Testis (tissue), 3 donors: ENCODE data around the gene GFI1B. TPM values are rescaled to one million over a fixed set of nuclear protein-coding genes. Genes with fewer than 3 reads are reported as not detected.
"Not testable (repeated sequence)": the region's sequence is repeated elsewhere in the genome, so short reads cannot be mapped to it uniquely, and the experiment has no call there.

Source experiments
- DNase-seq: peaks from one replicate; pipeline ENCODE4 v3.0.0-alpha.2; 2019
- H3K27ac ChIP-seq, 2 donors: fragments of 200-600 bp; sonication (generic); one replicate each; pipeline ENCODE4 v1.5.1; 2019
- H3K27me3 ChIP-seq: fragments of 200-600 bp; sonication (generic); one replicate; pipeline ENCODE4 v1.5.1; 2019
- H3K36me3 ChIP-seq: fragments of 200-600 bp; sonication (generic); one replicate; pipeline ENCODE4 v1.5.1; 2017; ENCODE audit warnings: low read depth; ENCODE audit errors: missing control alignments
- H3K4me1 ChIP-seq: fragments of 200-600 bp; sonication (generic); one replicate; pipeline ENCODE4 v1.5.1; 2019
- H3K4me3 ChIP-seq, 2 donors: fragments of 200-600 bp; sonication (generic); one replicate each; pipeline ENCODE4 v1.5.1; 2017 to 2019
- H3K9me3 ChIP-seq: fragments of 200-600 bp; sonication (generic); one replicate; pipeline ENCODE4 v1.5.1; 2017
- POLR2A ChIP-seq: fragments of 450-650 bp; IDR thresholded peaks from one replicate; pipeline ENCODE4 v1.6.1; 2017; ENCODE audit warnings: antibody characterized with exemption, mild to moderate bottlenecking, moderate library complexity
- whole genome bisulfite sequencing, 2 donors: methylation state at CpG; one replicate each; pipeline ENCODE4 v1.1.5; 2018; 5-methylcytosine and 5-hydroxymethylcytosine counted together
- intact Hi-C: fragments of 100-400 bp; cut with DNase I; formaldehyde crosslinking; loops from one replicate; pipeline ENCODE4 v1.15.1; 2023; ENCODE audit warnings: low total_unique reads
- polyA plus RNA-seq: library from polyadenylated mRNA; stranded (reverse); fragments of 350-450 nt; fragmentation: Illumina TruSeq; extraction: RNeasy Lipid Tissue Mini Kit (QIAGEN cat#74804); gene quantifications from one replicate; pipeline ENCODE4 v1.2.3, GENCODE V29; 2014; ENCODE audit warnings: low read depth, low replicate concordance; ENCODE audit not compliant: insufficient read depth
- total RNA-seq, 2 donors: library from RNA; depleted of rRNA; stranded (reverse); fragments of >200 nt; gene quantifications; one replicate each; pipeline ENCODE4 v1.2.3, GENCODE V29; 2016
- TF ChIP-seq, protein P1 (sequence below), 3 experiments: fragments of 450-650 bp in 2 of 3; fragments of 200-600 bp in 1 of 3; sonication (generic) in 1 of 3; IDR thresholded peaks; one replicate each; pipeline ENCODE4 v1.5.1; 2016 to 2019; ENCODE audit warnings: antibody characterized with exemption in 3 of 3, mild to moderate bottlenecking in 2 of 3, moderate library complexity in 1 of 3

Gene GFI1B
- total and polyA plus RNA-seq, 3 donors from 2014 or later = 4.3 to 12.6 (median 9.7) TPM

DNA sequence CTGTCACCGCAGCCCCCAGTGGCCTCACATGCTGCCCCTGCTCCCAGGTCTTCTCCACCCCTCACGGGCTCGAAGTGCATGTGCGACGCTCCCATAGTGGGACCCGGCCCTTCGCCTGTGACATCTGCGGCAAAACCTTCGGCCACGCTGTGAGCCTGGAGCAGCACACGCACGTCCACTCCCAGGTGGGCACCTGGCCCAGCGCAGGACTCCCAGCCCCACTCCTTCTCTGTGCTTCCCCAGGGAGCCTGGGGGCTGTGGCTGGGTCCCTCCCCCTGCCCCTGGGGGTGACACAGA is 10.5 kb downstream of the GFI1B start:
- 88 to 95% methylated on average over 10 to 11 of the region's 13 CpGs for WGBS, 2 donors
- Histone ChIP-seq H3K4me3 (no peak overlapping the region), H3K27me3 (no peaks in the 10 kb centered on the region), H3K4me1 (no peaks in the 10 kb centered on the region), H3K27ac (no peak overlapping the region), H3K9me3 (no peaks in the 10 kb centered on the region), H3K36me3 (no peaks in the 10 kb centered on the region)
- TF ChIP-seq, protein P1, sequence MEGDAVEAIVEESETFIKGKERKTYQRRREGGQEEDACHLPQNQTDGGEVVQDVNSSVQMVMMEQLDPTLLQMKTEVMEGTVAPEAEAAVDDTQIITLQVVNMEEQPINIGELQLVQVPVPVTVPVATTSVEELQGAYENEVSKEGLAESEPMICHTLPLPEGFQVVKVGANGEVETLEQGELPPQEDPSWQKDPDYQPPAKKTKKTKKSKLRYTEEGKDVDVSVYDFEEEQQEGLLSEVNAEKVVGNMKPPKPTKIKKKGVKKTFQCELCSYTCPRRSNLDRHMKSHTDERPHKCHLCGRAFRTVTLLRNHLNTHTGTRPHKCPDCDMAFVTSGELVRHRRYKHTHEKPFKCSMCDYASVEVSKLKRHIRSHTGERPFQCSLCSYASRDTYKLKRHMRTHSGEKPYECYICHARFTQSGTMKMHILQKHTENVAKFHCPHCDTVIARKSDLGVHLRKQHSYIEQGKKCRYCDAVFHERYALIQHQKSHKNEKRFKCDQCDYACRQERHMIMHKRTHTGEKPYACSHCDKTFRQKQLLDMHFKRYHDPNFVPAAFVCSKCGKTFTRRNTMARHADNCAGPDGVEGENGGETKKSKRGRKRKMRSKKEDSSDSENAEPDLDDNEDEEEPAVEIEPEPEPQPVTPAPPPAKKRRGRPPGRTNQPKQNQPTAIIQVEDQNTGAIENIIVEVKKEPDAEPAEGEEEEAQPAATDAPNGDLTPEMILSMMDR (IDR thresholded peaks at IDR 0.05) = no peak
- no peak for TF ChIP-seq POLR2A
- intact Hi-C loops = no loop called here
- DNase-seq = no peak

DNA sequence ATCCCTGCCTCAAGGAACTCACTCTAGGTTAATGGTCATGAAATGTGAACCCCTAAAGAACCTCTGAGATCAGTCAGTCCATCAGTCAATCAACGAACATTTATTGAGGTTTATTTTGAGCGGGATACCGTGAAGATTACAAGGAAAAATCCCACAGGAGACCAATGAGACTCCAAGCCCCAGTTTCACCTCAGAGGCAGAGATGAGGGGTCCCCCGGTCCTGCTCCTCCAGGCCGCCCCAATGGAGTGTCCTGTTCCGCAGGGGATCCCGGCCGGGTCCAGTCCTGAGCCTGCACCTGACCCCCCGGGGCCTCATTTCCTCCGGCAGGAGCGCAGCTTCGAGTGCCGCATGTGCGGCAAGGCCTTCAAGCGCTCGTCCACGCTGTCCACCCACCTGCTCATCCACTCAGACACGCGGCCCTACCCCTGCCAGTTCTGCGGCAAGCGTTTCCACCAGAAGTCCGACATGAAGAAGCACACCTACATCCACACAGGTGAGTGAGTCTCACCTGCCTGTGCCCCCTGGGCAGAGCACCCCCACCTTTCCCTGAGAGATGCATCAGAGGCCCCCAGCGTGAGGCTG is 11.0 kb downstream of the GFI1B start:
- Histone ChIP-seq H3K27ac (no peak overlapping the region), H3K36me3 (no peaks in the 10 kb centered on the region), H3K27me3 (no peaks in the 10 kb centered on the region), H3K4me1 (no peaks in the 10 kb centered on the region), H3K9me3 (no peaks in the 10 kb centered on the region), H3K4me3 (no peak overlapping the region)
- intact Hi-C loops = no loop called here
- TF ChIP-seq POLR2A = no peak
- TF ChIP-seq, protein P1 (IDR thresholded peaks at IDR 0.05) = no peak
- WGBS, 2 donors = 82 to 88% methylated on average over 5 to 23 of the region's 23 CpGs
- DNase-seq = no peak

DNA sequence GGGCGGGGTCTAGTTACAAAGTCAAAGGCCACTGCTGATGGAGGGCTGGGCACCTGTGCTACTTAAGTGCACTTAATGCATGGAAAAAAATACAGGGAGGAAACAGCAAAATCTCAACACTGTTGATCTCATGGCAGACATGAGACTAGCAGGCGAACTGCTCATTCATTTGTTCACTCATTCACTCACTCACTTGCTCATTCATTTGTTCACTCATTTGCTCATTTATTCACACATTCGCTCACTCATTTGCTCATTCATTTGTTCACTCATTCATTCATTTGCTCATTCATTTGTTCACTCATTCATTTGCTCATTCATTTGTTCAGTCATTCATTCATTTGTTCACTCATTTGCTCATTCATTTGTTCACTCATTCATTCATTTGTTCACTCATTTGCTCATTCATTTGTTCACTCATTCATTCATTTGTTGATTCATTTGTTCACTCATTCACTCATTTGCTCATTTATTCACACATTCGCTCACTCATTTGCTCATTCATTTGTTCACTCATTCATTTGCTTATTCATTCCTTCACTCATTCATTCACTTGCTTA is 11.6 kb downstream of the GFI1B start:
- WGBS, 2 donors = 88 to 90% methylated on average over 4 of the region's 4 CpGs
- DNase-seq, intact Hi-C loops, H3K4me3 ChIP-seq, H3K27me3 ChIP-seq, H3K36me3 ChIP-seq, H3K4me1 ChIP-seq, H3K9me3 ChIP-seq, H3K27ac ChIP-seq: not testable (repeated sequence)

DNA sequence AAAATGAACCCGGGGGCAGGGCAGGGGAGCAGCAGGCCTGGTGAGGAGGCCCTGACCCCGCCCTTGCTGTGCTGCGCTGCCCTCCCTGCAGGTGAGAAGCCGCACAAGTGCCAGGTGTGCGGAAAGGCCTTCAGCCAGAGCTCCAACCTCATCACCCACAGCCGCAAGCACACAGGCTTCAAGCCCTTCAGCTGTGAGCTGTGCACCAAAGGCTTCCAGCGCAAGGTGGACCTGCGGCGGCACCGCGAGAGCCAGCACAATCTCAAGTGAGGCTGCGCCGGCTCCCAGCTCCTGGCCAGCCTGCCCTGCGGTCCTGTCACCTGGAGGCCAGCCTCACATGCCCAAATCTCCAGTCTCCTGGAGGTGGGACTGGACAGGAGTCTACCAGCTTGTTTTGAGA is 12.3 kb downstream of the GFI1B start:
- Histone ChIP-seq H3K27me3 (no peaks in the 10 kb centered on the region), H3K4me1 (no peaks in the 10 kb centered on the region), H3K27ac (no peak overlapping the region), H3K9me3 (no peaks in the 10 kb centered on the region), H3K36me3 (no peaks in the 10 kb centered on the region), H3K4me3 (no peak overlapping the region)
- no peak for DNase-seq
- 92 to 93% methylated on average over 13 to 14 of the region's 14 CpGs for WGBS, 2 donors
- TF ChIP-seq, protein P1 (IDR thresholded peaks at IDR 0.05) = no peak
- no peak for TF ChIP-seq POLR2A
- intact Hi-C loops = no loop called here

DNA sequence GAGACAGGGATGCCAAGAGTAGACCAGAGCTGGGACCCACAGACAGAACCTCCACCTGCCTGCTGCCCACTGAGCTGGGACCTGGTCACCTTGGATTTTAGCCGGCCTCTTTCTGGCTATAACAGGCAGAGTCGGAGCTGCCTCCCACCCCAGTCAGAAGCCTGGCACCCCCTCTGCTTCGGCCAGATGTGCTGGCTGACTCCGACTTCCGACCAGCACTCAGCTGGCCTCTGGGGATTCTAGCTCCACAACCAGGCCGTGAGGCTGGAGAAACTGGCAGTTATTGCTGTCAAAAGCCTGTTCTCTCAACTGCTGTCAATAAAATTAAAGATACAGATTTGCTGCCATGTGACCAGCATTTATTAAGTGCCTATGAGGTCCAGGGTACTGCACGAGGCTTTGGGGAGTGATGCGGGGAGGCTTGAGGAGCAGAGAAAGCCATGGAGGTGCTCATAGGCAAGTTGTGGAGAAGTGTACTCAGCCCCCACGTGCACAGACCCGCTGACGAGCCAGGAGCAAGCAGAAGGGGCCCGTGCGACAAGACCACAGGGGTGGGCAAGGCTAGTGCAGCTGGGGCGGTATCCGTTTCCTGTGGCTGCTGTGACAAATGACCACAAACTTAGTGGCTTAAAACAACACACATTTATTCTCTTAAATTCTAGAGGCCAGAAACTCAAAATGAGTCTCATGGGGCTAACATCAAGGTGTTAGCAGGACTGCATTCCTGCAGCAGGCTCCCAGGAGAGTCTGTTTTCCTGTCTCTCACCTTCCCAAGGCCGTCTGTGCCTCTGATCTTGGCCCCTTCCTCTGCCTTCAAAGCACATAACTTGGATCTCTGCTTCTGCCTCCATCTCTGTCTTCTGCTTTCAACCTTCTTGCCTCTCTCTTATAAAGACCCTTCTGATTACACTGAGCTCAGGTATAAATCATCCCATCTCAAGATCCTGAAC is 13.1 kb downstream of the GFI1B start:
- Histone ChIP-seq H3K27ac (no peak overlapping the region), H3K27me3 (no peaks in the 10 kb centered on the region), H3K4me3 (no peak overlapping the region), H3K9me3 (no peaks in the 10 kb centered on the region), H3K4me1 (no peaks in the 10 kb centered on the region), H3K36me3 (no peaks in the 10 kb centered on the region)
- no peak for DNase-seq
- no peak for TF ChIP-seq POLR2A
- TF ChIP-seq, protein P1 (IDR thresholded peaks at IDR 0.05) = no peak
- intact Hi-C loops = no loop called here
- WGBS, 2 donors = 58% methylated on average over 15 to 16 of the region's 16 CpGs
